ENCODE measurements around the gene SLC37A1.

SLC37A1 gene

GRCh38 chr21:42505090-42505726 is 8.4 kb upstream of the SLC37A1 start:
- no peak for DNase-seq (ENCODE audit: low read depth in 2 of 2)

DNA sequence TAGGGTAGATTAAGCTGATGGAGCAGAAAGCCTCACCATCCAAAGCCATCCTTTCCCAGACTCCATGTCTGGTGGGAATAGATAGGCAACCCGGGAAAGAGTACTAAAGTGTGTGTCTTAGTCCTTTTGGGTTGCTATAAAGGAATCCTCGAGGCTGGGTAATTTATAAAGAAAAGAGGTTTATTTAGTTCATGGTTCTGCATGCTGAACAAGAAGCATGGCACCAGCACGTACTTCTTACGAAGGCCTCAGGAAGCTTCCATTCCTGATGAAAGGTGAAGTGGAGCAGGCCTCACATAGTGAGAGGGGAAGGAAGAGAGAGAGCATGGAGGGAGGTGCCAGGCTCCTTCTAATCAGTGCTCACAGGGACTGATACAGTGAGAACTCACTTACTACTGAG is 6.2 kb upstream of the SLC37A1 start:
- DNase-seq (ENCODE audit: low read depth in 2 of 2): no peak

DNA sequence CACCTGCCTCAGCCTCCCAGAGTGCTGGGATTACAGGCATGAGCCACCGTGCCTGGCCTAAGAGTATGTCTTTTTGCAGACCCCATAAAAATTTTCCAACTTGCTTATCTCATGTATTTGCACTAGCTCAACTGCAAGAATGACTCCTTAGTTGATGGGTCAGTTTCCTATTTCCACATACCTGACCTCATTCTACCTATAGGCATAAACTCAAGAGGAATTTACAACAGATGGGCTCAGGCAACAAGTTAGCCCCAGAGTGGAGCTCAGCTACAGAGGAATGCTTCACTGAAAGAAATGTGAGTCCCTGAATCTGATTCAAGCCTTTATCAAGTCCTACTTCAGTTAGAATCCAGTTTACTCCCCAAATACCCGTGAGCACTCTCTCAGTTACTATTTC is 5.3 kb upstream of the SLC37A1 start:
- DNase-seq (ENCODE audit: low read depth in 2 of 2): no peak

GRCh38 chr21:42509244-42509643 is 4.4 kb upstream of the SLC37A1 start:
- DNase-seq (ENCODE audit: low read depth in 2 of 2): no peak

DNA sequence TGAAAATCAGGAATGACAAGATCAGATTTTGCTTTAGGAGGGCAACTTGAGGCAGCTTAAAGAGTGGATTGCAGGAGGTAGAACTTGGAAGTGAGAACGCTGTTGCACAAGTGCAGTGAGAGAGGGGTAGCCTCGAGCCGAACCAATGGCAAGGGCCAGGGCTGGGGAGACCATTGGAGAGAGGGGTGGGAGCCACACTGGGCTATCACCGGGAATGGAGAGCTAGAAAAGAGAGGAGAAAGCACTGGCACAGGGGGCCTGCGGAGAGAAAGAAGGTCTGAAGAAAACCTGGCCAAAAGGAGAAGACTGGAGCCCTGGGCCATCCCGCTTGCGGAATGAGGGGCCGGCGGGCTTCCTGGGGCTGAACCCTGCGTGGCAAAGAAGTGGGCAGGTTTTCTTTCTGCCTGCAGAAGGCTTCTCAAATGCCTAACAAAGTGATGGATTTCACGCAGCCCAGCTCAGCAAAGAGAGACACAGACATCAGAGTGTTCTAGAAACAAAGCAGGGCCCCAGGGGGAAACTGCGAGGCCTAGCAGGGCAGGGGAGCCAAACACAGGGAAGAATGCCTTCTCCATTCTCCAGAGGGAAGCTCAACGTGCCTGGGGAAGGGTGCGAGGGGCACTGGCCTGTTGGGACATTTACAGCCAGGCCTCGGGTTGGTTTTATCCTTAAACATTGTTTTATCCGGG is 1.2 kb upstream of the SLC37A1 start:
- DNase-seq (ENCODE audit: low read depth in 2 of 2): no peak

DNA sequence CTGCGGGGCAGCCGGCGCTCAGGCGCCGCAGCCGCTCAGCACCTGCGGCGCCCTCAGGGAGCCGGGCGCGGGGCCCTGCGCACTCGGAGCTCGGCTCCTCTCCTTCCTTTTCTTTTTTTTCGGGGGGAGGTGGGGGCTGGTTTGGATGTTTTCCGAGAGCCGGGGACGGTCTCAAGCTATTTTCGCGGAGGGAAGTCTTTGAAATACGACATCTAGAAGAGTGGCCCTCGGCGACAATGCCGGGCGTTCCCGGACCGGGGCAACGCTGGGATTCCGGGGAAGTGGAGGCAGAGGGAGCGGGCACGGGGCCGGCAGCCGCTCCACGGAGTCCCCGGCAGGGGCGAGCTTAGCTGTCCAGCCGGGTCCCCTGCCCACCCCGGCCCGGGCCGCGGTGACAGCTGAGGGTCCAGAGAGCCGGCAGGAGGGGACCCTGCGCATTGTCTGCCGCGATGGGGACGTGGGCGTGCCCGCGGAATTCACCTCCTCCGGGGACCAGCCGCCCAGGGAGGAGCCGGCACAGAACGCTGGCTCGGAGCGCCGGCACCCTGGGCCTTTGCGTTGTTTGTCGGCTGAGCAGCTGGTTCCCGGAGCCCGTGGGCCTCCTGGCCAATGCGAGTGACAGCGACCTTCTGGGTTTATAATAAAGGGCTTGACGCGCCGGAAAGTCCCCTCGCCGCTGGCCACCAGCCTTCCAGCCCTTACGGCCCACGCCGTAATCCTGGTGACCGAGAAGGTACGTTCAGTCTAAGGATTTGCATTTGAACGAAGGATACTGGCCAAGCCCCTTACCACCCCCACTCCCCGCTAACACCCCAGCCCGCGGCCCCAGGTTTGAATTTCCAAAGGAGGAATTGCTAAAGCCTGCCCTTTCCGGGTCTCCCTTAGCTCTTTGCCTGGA is 582 bp downstream of the SLC37A1 start:
- DNase-seq (ENCODE audit: low read depth in 2 of 2): peak; percentile 51 to 69

DNA sequence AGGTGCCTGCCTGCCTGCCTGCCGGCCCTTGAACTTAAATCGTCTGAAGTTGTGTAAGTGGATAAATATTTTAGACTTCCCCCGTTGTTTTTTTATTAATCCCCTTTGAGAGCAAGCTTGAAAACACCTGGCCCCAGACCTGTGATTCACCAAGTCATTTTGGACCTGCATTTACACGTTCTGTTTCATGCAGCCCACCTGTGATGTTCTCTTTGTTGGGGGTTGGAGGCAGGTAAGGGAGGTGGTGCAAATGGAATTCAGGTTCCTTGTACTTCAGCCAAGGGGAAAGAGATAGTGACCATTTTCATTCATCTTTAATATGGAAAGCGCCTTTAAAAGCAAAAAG is 1.2 kb downstream of the SLC37A1 start:
- no peak for DNase-seq (ENCODE audit: low read depth in 2 of 2)

- DNase-seq (ENCODE audit: low read depth in 2 of 2): no peak
These were observed 2.3 kb downstream of the SLC37A1 start for GRCh38 chr21:42515708-42516502.

- no peak for DNase-seq (ENCODE audit: low read depth in 2 of 2)
These were observed 4.6 kb downstream of the SLC37A1 start for GRCh38 chr21:42518215-42518614.

DNA sequence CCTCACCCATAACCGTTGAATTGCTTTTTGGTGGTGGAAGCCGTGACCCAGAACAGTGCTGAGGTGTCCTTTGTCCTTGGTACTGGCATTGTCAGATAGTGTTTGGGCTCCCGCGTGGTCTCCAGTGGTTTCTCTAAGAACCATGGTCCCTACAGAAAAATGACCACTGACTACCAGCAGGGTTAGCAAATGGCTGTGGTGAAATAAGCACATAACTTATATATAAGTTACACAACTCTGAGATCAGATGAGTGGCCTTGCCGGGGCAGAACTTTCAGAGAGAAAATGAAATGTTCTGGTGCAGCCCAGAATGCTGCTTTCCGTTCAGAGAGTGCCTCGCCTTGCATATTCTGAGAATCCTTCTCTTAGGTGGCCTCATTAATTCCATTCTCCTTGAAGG is 5.0 kb downstream of the SLC37A1 start:
- DNase-seq (ENCODE audit: low read depth in 2 of 2): no peak

- DNase-seq (ENCODE audit: low read depth in 2 of 2): no peak
These were observed 7.1 kb downstream of the SLC37A1 start for GRCh38 chr21:42520628-42521253.

DNA sequence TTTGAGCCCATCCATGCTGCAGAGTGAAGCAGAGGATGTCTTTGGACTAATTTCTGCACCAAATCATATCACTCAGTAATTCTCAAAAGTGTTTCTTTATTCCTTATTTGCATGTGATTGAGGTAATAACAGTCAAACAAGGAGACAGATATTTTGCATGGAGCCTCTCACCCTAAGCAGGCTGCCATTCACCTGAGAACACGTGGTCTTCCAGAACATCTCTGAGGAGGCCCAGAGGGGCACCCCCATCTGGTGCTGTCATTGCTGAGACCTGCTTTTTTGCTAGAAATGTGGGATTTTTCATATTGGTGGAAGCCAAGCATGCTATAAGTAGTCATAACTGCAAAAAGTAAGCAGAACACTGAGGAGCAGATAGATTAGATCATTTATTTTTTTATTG is 7.7 kb downstream of the SLC37A1 start:
- no peak for DNase-seq (ENCODE audit: low read depth in 2 of 2)

DNA sequence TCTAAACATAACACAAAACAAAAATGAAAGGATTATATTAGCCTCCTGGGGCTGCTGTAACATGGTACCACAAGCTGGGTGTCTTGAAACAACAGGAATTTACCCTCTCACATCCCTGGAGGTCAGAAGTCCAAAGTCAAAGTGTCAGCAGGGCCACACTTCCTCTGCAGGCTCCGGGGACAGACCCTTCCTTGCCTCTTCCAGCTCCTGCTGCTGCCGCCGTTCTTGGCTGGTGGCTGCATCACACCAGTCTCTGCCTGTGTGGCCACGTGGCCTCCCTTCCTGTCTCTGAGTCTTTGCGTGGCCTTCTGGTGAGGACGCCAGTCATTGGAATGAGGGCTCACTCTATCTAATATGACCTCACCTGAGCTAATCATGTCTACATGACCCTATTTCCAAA is 8.2 kb downstream of the SLC37A1 start:
- DNase-seq (ENCODE audit: low read depth in 2 of 2): no peak

DNA sequence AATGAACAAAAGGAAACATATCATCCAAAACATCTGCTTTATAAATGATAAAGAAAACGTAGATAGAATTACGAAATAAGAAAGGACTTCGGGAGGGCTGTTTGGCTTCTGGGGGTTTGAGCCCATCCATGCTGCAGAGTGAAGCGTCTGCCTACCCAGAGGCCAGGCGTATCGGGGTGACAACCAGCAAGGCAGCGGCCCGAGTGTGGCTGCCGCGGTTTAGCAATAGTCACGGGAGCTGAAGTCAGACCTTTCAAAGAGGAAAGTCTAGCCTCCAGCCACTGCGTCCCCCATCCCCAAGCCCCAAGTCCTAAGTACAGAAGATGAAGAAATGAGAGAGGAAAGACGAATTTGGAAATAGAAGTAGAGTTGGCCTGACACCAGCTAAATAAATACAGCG is 8.6 kb downstream of the SLC37A1 start:
- no peak for DNase-seq (ENCODE audit: low read depth in 2 of 2)

- DNase-seq (ENCODE audit: low read depth in 2 of 2): no peak
These were observed 9.1 kb downstream of the SLC37A1 start for GRCh38 chr21:42522771-42523170.

DNA sequence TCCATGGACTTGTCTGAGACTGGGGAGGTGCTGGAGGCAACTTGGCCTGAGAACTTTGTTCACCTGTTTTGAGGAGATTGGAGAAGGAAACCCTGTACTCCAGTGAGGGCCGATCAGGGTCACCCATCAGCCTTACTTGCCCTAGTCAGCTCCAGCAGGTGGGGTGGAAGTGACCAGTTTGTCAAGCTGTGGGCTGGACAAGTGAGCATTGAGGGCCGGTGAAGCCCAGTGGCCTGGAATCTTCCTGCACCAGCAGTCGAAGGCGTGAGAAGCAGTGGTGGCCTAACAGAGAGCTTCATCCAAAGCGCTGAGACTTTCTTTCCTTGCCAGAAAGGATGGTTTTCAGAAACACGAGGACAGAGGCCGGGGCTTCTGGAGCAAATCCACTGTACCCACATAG is 9.6 kb downstream of the SLC37A1 start:
- no peak for DNase-seq (ENCODE audit: low read depth in 2 of 2)

DNA sequence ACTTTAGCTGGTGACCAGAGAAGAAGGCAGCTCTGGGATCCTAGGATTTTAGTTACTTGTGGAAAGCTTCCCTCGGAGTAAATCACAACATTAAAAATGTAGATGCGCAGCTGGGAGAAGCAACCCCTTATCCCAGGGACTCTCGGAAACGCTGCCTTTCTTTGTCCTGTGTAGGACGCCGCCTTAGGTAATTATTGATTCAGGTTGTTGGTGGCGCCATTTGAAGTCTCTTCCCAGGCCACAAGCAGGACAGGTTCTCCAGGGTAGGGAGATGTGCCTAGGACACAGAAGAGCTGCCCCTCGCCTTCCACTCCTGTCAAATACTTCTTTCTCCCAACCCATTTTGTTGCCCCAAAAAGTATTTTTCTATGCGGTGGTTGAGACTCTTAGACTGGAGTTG is 10.3 kb downstream of the SLC37A1 start:
- DNase-seq (ENCODE audit: low read depth in 2 of 2): no peak

DNA sequence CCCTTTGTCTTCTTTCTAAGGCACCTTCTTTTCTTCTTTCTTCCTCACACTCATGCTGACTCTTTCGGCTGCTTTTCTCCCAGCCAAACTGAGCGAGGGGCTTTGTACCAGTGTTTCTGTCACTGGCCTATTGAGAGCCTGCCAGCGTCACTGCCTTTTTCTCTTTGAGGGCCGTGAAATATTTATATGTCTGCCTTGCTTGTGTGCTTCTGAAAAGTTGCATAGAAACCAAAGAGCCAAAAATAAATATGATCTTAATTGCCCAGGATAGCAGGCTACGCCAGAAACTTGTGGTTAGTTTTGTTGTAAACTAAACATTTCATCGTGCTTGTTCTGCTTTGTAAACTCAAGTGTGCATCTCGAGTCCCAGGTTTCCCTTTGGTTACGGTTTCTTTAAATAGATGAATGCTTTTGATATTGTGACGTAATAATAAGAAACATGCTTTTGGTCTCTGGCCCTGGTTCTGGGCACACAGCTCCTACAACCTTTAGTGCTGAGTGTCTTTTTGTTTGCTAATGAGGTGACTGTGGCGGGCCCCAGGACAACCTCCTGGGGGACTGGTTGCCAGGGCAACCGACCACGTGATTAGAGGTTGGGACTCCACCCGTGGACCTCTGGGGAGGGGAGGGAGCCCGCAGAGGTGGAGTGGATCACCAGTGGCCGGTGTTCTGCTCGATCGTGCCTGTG is 10.8 kb downstream of the SLC37A1 start:
- DNase-seq (ENCODE audit: low read depth in 2 of 2): no peak

DNA sequence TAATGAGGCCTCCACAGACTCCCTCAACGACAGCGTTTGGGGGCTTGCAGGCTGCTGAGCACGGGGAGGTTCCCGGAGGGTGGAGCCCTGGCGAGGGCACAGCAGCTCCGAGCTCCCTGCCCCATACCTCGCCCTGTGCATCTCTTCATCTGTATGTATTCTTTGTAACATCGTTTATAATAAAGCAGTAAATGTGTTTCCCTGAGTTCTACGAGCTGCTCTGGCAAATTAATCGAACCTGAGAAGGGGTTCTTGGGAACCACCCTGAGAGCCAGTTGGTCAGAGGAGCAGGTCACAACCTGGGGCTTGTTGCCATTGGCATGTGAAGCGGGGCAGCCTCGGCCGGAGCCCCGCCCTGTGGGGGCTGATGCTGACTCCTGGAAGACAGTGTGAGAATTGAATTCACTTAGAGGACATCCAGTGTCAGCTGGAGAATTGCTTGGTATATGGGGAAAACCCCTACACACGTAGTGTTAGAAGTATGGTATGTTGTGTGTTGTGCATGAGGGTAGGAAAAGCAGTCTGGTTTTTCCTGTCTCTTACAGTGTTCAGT is 11.5 kb downstream of the SLC37A1 start:
- DNase-seq (ENCODE audit: low read depth in 2 of 2): no peak

DNA sequence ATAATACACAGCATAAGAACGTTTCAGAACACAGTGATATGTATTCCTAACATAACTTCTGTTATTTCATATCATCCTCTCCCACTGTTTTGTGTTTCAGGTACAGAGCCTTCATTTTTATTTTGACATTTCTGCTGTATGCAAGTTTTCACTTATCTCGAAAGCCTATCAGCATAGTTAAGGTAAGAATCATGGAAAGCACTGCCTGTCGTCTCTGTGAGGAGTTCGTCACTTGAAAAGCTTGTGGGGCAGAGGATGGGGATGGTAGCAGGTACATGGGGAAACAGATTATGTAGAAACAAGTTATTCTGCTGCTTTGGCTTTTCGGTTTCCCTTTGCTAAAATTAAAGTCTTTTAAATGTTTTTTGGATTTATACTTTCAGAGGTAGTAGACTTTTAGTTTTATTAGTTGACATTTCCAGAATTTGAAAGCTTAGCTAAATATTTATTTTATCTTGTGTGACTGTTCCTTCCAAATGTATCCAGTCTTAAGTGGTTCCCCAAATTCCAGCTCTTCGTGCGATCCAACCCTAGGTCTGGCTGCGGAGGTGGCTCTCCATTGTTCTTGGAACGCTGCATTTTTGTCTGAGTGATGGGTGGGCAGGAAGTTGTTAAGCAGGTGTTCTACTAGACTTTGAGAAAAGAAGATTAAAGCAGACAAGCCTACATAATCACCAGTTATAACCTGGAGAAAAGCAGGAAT is 12.2 kb downstream of the SLC37A1 start:
- no peak for DNase-seq (ENCODE audit: low read depth in 2 of 2)

Data from stimulated activated CD4-positive, alpha-beta T cell treated with anti-CD3 and anti-CD28 coated beads, Interleukin-1b, Interleukin-23, amount 100 ng/mL, for 4 hours (primary cell).